Measurements from ENCODE around the gene NAIF1.

DNA sequence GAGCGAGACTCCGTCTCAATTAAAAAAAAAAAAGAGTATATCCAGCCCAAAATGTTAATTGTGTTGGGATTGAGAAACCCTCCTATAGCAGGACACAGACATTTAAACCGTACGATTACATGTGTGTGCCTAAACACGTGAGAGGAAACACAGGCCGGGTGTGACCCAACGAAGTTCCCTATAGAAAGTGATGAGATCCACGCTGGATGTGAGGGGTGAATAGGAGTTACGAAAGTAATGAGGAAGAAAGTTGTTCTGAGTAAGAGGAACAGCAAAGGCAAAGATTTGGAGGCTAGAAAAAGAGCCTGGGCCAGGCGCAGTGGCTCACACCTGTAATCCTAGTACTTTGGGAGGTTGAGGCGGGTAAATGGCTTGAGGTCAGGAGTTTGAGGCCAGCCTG is 13.6 kb downstream of the NAIF1 start:
- TF ChIP-seq, protein P1, sequence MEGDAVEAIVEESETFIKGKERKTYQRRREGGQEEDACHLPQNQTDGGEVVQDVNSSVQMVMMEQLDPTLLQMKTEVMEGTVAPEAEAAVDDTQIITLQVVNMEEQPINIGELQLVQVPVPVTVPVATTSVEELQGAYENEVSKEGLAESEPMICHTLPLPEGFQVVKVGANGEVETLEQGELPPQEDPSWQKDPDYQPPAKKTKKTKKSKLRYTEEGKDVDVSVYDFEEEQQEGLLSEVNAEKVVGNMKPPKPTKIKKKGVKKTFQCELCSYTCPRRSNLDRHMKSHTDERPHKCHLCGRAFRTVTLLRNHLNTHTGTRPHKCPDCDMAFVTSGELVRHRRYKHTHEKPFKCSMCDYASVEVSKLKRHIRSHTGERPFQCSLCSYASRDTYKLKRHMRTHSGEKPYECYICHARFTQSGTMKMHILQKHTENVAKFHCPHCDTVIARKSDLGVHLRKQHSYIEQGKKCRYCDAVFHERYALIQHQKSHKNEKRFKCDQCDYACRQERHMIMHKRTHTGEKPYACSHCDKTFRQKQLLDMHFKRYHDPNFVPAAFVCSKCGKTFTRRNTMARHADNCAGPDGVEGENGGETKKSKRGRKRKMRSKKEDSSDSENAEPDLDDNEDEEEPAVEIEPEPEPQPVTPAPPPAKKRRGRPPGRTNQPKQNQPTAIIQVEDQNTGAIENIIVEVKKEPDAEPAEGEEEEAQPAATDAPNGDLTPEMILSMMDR (IDR thresholded peaks at IDR 0.05; ENCODE audit: poor library complexity, severe bottlenecking) = no peak
- TF ChIP-seq REST (IDR thresholded peaks at IDR 0.05; ENCODE audit: borderline replicate concordance) (no peak), EZH2 (IDR thresholded peaks at IDR 0.05; ENCODE audit: borderline replicate concordance, insufficient read depth, low read length, poor library complexity, severe bottlenecking) (no peak), POLR2AphosphoS5 (IDR thresholded peaks at IDR 0.05) (no peak), SMC3 (conservative IDR thresholded peaks at IDR 0.05; ENCODE audit: poor library complexity) (no peak)
